ENCODE data around the gene S100G. TPM values are rescaled to one million over a fixed set of nuclear protein-coding genes. Genes with fewer than 3 reads are reported as not detected.

S100G gene
- polyA plus RNA-seq, 3 donors: not detected

DNA sequence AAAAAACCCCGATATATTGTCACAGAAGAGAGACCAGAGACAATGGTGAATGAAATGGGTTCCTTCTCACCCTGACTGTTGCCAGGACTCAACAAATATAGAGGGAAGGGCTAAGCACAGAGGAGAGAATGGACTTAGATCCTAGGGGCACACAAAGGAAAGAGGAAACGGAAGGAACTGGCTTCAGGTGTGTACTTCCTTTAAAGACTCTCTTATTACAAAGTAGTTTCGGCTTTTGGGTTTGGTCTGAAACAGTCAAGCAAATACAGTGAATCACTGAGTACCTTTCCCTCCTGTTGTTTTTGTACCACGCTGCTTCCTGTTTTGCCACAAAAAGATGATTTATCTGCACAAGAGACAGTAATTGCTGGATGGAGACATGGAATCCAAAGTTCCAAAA lies 46.1 kb upstream of the S100G start:
- no peak overlapping the region for H3K4me3 Mint-ChIP-seq
- Histone ChIP-seq H2AFZ (ENCODE audit: insufficient read depth, low read depth, low read length, poor library complexity, severe bottlenecking) (no peak overlapping the region), H3K4me2 (replicated peaks; ENCODE audit: extremely low read depth, low read length, poor library complexity, severe bottlenecking) (no peak overlapping the region), H3K27me3 (ENCODE audit: control insufficient read depth in 2 of 2, insufficient read depth in 2 of 2, low read length in 2 of 2) (peaks cover 0 to 8% of the 10 kb centered on the region in 2 donors), H3K36me3 (replicated peaks in 1 of 2; ENCODE audit: control insufficient read depth in 1 of 2, insufficient read depth in 2 of 2, low read length in 2 of 2) (no peaks in the 10 kb centered on the region), H3K4me3 (replicated peaks in 1 of 3; ENCODE audit: low read depth in 2 of 3, low read length in 3 of 3) (no peak overlapping the region), H3K79me2 (ENCODE audit: insufficient read depth, low read length) (no peaks in the 10 kb centered on the region), H4K20me1 (ENCODE audit: insufficient read depth, low read length) (no peaks in the 10 kb centered on the region), H3K9ac (ENCODE audit: insufficient read depth, low read length, poor library complexity, severe bottlenecking) (no peak overlapping the region), H3K27ac (ENCODE audit: low read depth in 1 of 2, low read length in 2 of 2) (no peak overlapping the region), H3K9me3 (replicated peaks in 1 of 2; ENCODE audit: control insufficient read depth in 1 of 2, insufficient read depth in 1 of 2, low read length in 2 of 2) (no peaks in the 10 kb centered on the region), H3K4me1 (ENCODE audit: control insufficient read depth in 1 of 2, insufficient read depth in 2 of 2, low read length in 2 of 2) (no peaks in the 10 kb centered on the region)
- intact Hi-C loops (cut with micrococcal nuclease): no loop called here
- no peak for DNase-seq
- H3K4me1 Mint-ChIP-seq: no peaks in the 10 kb centered on the region
- peaks cover 10 to 13% of the 10 kb centered on the region in 2 donors for H3K36me3 Mint-ChIP-seq
- H3K27me3 Mint-ChIP-seq (ENCODE audit: low read depth in 3 of 3): peaks cover 0 to 12% (median 0%) of the 10 kb centered on the region in 3 donors
- H3K9me3 Mint-ChIP-seq: peaks cover 0 to 4% (median 3%) of the 10 kb centered on the region in 7 donors
- TF ChIP-seq, protein P1, sequence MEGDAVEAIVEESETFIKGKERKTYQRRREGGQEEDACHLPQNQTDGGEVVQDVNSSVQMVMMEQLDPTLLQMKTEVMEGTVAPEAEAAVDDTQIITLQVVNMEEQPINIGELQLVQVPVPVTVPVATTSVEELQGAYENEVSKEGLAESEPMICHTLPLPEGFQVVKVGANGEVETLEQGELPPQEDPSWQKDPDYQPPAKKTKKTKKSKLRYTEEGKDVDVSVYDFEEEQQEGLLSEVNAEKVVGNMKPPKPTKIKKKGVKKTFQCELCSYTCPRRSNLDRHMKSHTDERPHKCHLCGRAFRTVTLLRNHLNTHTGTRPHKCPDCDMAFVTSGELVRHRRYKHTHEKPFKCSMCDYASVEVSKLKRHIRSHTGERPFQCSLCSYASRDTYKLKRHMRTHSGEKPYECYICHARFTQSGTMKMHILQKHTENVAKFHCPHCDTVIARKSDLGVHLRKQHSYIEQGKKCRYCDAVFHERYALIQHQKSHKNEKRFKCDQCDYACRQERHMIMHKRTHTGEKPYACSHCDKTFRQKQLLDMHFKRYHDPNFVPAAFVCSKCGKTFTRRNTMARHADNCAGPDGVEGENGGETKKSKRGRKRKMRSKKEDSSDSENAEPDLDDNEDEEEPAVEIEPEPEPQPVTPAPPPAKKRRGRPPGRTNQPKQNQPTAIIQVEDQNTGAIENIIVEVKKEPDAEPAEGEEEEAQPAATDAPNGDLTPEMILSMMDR (IDR thresholded peaks at IDR 0.05): no peak
- WGBS (ENCODE audit: insufficient coverage): no CpG with 5 or more reads among the region's 4 CpGs
- peak overlapping the region in 2 of 7 donors; percentile 31 to 42 for H3K27ac Mint-ChIP-seq

DNA sequence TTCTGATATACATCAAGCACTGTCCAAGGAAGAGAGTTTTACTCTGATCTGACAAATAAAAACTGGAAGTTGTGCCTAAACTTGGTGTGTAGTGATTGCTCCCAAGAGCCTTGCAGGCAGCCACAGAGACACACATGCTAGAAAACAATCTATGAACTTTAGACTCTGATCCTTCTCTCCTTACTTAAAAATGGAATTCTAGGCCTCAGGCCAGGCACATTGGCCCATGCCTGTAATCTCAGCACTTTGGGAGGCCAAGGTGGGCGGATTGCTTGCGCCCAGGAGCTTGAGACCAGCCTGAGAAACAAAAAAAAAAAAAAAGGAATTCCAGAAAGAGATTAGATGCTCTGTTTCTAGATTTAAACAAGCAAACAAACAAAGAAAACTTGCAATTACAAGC lies 45.6 kb upstream of the S100G start:
- H3K9ac ChIP-seq (ENCODE audit: insufficient read depth, low read length, poor library complexity, severe bottlenecking): no peak overlapping the region
- WGBS (ENCODE audit: insufficient coverage): no CpG with 5 or more reads among the region's 2 CpGs
- no peak overlapping the region for H3K4me3 ChIP-seq (replicated peaks in 1 of 3; ENCODE audit: low read depth in 2 of 3, low read length in 3 of 3)
- Mint-ChIP-seq H3K4me3 (no peak overlapping the region), H3K27ac (no peak overlapping the region), H3K36me3 (peaks cover 10 to 13% of the 10 kb centered on the region in 2 donors), H3K9me3 (peaks cover 0 to 4% (median 2%) of the 10 kb centered on the region in 7 donors), H3K27me3 (ENCODE audit: low read depth in 3 of 3) (peaks cover 0 to 12% (median 0%) of the 10 kb centered on the region in 3 donors), H3K4me1 (no peaks in the 10 kb centered on the region)
- no peak overlapping the region for H3K4me2 ChIP-seq (replicated peaks; ENCODE audit: extremely low read depth, low read length, poor library complexity, severe bottlenecking)
- H4K20me1 ChIP-seq (ENCODE audit: insufficient read depth, low read length): no peaks in the 10 kb centered on the region
- no peak overlapping the region for H2AFZ ChIP-seq (ENCODE audit: insufficient read depth, low read depth, low read length, poor library complexity, severe bottlenecking)
- H3K9me3 ChIP-seq (replicated peaks in 1 of 2; ENCODE audit: control insufficient read depth in 1 of 2, insufficient read depth in 1 of 2, low read length in 2 of 2): no peaks in the 10 kb centered on the region
- H3K79me2 ChIP-seq (ENCODE audit: insufficient read depth, low read length): no peaks in the 10 kb centered on the region
- intact Hi-C loops (cut with micrococcal nuclease): no loop called here
- H3K27ac ChIP-seq (ENCODE audit: low read depth in 1 of 2, low read length in 2 of 2): no peak overlapping the region
- H3K36me3 ChIP-seq (replicated peaks in 1 of 2; ENCODE audit: control insufficient read depth in 1 of 2, insufficient read depth in 2 of 2, low read length in 2 of 2): no peaks in the 10 kb centered on the region
- H3K4me1 ChIP-seq (ENCODE audit: control insufficient read depth in 1 of 2, insufficient read depth in 2 of 2, low read length in 2 of 2): no peaks in the 10 kb centered on the region
- DNase-seq: no peak
- H3K27me3 ChIP-seq (ENCODE audit: control insufficient read depth in 2 of 2, insufficient read depth in 2 of 2, low read length in 2 of 2): peaks cover 0 to 8% of the 10 kb centered on the region in 2 donors
- TF ChIP-seq, protein P1 (IDR thresholded peaks at IDR 0.05): no peak
